Measurements from ENCODE around the gene TRPM3. TPM values are rescaled to one million over a fixed set of nuclear protein-coding genes. Genes with fewer than 3 reads are reported as not detected.

TRPM3 gene
- total RNA-seq, 1 experiment from 2014 or later: not detected

DNA sequence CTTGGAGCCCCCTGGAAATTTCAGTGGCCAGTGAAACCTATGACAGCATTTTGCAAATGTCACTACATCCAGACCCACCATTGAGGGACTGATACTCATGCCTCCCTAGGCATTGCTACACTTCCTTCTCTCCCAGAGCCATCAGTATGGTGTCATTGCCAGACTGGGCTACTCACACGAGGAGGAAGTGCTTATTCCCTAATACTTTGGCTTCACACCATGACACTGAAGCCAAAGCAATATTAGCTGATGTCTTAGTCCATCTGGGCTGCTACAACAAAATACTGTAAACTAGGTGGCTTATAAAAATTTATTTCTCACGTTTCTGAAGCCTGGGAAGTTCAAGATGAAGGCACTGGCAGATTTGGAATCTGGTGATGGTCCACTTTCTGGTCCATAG is 22.6 kb downstream of the TRPM3 start:
- no peak for DNase-seq (ENCODE audit: low read depth)

DNA sequence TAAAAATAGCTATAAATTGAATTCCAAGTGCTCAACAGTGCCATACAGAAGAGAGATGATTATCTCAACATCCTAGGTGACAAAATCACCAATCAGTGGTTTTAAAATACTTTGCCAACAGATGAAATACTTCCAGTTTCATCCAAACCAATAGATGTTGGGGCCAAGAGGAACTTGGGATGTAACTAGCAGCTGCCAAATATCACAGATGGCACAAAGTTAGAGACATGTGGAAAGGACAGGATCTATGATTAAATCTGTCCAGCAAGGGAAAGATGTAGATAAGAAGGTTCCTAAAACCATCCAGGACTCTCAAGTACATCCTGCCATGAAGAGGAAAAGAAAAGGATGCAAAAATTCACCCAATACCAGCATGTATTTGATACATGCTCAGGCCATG is 23.8 kb downstream of the TRPM3 start:
- no peak for DNase-seq (ENCODE audit: low read depth)

DNA sequence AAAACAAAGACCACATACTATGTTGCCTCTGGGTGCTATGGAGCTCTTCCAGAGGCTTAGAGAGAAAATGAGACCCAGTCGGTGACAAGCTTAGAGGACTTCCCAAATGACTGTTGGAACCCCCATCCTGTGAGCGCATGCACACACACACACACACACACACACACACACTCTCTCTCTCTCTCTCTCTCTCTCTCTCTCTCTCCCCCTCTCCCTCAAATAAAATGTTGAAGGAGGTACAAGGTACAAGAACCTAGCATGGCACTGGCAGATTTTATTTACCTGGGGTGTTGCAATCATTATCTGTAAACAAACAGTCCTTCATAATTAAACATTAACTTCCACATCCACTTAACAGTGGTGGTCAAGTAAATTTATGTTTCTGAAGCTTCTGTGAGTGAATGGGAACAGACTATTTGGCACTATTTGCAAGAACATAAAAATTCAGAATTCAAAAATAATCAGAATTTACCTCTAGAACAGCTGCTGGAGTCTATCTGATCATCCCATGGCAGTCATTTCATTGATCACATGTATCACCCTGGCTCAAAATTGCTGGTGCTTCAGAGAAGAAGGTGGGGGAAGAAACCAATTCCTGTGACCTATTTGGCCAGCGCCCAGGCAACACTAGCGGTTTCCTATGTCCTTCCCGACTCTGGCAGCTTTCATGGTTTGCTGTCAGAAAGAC is 24.9 kb downstream of the TRPM3 start:
- DNase-seq (ENCODE audit: low read depth): no peak

DNA sequence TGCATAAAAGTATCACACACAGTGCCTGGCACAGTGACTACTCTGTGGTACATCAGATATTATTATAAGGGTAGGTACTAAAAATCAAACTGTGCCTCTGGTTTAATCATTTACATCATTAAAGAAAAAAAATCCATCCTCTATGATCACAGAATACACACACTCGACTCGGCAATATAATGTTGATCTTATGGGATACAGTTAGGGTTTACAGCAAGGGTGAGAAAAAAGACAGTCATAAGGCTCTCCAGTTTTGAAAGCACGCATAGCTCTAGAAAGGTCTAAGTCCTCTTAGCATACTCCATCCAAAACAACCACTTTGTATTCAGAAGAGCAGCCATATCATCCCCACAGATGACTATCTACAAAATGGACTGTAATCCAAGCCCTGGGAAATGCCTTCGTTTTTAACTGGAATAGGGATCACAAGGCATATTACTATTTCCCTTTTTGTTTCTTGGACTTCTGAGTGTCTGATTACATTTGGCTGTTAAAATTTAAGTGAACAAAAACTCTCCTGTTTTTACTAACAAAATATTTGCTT is 26.6 kb downstream of the TRPM3 start:
- DNase-seq (ENCODE audit: low read depth): no peak

DNA sequence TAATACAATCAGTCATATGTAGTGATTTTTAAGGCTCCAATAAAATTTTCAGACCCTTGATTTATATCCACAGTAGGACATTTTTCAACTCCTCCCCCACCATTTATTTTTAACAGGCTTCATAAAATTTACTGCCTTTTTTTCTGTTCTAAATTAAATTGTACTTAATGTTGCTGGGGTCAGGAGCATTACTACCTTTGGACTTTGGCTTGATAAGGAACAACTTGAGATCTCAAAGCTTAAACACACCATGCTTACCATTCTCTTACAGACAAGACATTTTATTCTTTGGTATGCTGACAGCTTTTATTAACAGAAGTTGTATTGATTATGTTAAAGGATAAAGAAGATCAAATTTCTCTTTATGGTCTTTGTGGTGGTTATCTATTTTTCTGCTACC is 30.5 kb downstream of the TRPM3 start:
- no peak for DNase-seq (ENCODE audit: low read depth)

DNA sequence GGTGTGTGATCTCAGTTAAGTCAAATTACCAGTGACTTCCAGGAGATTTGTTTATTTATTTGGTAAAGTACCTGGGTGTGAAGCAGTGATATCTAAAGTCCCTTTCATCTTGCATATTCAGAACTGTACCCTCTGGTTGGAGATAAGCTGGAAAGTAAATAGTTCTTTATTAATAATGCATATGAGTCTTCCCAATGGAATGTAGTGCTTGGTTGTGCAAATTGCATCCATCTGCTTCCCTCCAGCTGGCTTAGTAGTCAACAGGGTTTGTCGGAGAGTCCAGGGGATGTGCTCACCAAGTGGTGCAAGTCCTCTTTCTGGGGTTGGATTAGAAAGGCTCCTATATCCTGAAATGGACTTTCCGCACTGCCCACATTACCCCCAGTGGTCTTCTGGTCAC is 42.0 kb downstream of the TRPM3 start:
- DNase-seq (ENCODE audit: low read depth): no peak

DNA sequence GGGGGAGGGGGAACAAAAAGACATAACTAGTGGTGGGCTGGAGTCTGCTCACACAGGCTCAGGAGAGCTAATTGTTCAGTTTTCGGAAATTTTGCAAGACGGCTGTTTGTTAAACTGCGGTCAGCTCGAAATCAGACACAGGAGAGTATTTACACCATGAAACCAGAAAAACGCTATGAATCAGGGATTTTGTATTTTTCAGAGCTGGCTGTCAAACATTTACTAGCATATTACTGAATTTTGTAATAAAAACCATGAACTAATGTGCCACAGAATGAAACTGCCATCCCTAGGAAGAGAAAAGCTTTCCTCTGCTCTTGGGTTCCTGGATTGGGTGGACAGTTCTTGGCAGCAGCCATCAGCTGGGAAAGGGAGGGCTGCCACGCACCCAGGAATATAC is 45.3 kb downstream of the TRPM3 start:
- DNase-seq (ENCODE audit: low read depth): no peak

DNA sequence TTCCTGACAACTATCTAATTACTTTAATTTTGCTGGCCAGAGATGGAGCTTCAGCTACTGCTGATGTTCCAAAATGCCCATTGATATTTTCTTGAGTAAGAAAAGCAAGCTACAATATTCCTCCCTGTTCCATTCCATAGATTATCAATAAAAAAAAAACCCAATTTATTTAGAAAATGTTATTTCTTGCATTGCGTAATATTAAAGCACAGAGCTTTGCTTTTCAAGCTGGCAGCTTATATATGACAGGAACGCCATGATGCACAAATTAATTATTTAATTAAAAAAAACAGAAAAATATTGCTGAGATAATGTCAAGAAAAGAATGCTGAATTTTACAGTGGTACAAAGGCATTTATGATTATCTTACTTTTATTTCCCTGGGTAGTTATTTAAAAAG is 47.9 kb downstream of the TRPM3 start:
- DNase-seq (ENCODE audit: low read depth): no peak

DNA sequence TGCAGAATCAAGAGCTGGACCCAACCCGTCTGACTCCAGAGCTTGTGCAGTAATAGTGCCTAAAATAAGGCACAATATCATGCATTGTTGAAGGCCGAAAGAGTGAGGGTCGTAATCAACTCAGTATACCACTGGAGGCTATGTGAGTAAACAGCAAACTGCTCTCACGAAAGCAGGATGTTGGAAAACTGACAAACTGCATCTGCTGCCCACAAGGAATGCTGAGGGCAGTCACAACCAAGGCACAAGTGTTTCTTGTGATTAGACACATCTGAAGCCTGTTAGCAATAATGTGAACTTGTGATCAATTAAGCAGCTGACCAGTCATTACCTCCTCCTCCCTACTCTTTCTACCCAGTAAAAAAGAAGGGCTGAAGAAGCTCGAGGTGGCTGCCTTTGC is 48.8 kb downstream of the TRPM3 start:
- no peak for DNase-seq (ENCODE audit: low read depth)

DNA sequence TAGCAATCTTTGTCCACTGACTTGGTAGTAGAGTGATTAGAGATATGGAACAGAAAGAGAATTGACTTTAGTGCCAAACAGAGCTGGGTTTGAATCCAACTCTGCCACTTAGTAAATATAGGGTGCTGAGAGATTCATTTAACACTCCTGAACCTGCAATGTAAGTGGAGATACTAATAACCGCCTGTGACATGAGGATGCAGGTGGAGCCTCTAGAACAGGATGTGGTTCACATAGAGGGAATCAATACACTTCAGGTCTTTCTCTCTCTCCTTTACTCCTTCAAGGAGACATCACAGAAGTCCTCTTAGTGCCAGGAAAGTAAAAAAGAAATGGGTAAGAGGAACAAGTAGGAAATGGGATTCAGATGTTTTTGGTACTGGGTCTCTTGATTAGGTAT is 49.8 kb downstream of the TRPM3 start:
- no peak for DNase-seq (ENCODE audit: low read depth)

DNA sequence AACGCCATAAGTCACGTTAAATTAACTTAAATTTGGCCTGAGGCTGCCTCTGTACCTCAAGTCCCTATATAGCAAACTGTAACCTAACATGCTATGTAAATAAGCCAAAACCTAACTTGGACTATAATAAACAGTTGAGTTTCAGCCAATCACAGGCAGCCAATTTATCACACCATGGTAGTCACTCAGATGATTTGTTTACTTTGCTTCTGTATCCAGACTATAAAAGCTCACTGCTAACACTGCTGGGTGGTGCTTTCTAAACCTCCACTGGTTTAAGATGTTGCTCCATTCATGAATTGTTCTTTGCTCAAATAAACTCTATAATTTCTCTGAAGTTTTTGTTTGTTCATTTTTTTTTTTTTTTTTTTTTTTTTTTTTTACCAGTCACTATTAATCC is 62.8 kb downstream of the TRPM3 start:
- DNase-seq (ENCODE audit: low read depth): no peak

DNA sequence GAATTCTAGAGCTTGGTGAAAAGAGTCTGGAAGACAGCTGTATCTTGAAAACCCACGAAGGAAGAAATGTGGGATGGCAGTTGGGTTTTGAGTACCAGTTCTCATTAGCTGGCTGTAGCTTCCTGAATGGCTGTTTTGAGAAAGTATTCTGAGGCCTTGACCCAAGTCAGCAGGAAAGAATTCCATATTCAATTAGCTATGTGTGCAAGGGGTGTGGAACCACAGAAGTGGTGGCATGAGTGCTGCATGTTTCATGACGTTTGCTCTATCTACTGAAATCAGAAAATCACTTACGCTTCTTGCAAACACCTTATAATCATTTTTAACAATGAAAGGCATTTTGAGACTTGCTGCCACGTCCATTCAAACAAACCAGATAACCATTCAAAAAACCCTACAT is 69.1 kb downstream of the TRPM3 start:
- DNase-seq (ENCODE audit: low read depth): no peak

DNA sequence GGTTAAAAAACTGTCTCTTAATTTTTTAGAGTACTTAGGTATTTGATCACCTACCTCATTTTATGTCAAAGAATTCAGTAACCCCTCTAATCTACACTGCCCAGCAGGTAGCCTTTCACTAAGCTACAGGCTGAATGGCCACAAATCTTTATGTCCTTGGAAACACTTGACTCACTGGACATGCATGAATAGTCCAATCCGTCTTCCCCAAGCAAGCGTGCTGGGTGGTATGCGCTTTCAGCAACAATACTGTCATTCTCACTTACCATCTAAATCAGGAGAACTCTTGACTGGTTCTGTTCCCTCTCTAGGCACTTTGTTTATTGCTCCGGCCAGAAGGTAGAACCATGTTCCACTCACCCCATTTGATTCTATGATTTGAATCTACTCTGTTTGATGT is 73.1 kb downstream of the TRPM3 start:
- DNase-seq (ENCODE audit: low read depth): no peak

DNA sequence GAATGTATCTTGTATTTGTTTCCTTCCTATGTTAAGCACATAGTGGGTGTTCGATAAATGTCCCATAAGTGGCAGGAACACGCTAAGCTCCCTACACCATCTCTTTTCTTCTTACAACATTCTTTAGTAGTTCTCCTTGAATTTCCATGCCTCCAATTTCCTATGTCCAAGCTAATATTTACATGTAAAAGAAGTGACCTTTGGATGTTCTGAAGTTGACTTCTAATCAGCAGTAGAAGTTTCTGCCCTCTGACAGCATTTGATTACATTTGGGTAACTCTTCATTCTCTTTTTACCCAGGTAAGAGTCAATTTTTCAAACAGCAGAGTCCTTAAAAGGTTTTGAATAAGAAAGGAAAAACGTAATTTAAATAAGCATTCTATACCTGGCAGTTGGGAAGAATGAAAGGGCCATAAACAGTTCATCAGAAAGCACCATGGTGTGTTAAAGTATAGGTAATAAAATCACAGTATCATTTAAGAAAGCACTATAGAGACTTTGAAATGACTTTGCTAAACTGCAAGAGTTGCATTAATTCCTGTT is 78.9 kb downstream of the TRPM3 start:
- no peak for DNase-seq (ENCODE audit: low read depth)

DNA sequence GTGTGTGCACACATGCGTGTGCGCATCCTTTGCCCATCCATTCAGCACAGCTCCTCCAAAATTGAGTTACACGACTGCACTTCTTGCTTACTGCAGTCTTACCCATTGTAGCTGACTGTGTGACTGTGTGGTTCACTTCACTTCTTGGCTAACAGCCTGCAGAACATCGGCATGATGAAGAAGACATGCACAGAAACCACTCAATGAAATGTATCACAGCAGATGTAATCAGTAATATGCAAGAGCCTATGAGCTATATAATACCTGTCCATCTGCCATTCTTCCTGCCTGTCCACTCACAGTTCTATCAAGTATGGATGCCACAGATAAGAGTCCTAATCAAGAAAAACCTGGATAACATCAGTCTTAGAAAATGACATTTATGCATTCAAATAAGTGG is 83.9 kb downstream of the TRPM3 start:
- no peak for DNase-seq (ENCODE audit: low read depth)

DNA sequence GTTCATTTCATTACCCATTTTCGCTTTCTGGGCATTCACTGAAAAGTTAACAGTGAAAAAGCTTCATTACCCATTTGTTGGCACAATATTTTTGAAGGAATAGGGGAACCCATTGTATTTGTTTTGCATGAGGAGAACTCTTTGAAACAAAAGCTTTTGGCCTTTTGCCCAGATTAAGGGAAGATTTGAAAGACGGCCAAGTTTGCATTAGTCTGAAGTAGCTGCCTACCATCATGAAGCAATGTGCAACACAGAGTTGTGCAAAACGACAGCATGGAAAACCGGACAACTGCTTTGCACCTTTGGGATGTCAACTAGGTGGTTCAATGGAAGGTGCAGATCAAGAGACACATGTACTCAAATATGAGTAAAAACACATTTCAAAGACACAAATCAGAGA is 84.9 kb downstream of the TRPM3 start:
- DNase-seq (ENCODE audit: low read depth): peak; percentile 2

DNA sequence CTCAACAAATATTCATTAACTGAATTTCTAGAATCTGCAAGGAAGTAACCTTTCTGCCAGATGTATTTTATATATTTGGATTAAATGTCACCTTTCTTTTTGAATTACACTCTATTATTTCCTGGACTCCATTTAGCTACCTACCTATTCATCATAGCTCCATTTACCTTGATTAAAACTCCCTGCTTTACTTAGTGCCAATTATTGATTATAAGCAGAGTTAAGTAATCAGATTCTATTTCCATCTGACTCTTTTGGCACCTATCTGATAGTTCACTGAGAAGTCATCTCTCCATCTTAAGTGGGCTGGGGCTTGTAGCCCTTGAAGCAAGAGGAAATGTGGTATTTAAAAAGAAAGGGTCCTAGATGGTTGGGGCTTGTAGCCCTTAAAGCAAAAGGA is 88.6 kb downstream of the TRPM3 start:
- DNase-seq (ENCODE audit: low read depth): no peak

DNA sequence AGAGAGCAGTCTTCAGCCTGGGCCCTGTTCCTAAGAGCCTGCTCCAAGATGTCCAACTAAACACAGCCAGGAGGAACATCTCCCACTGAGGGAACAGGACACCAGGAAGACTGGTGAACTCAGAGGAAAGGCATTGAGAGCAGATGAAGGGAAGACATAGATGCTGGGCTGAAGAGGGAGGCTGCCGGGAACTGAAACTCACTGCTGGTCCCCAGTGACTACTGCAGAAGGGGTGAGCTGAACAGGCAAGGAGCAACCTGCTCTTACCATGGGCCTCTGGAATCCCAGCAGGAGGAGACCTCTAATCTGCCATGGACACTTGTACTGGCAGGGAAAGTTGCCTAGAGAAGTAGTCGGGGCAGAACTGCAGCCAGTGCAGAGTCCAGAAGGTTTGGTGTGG is 95.7 kb downstream of the TRPM3 start:
- no peak for DNase-seq (ENCODE audit: low read depth)

DNA sequence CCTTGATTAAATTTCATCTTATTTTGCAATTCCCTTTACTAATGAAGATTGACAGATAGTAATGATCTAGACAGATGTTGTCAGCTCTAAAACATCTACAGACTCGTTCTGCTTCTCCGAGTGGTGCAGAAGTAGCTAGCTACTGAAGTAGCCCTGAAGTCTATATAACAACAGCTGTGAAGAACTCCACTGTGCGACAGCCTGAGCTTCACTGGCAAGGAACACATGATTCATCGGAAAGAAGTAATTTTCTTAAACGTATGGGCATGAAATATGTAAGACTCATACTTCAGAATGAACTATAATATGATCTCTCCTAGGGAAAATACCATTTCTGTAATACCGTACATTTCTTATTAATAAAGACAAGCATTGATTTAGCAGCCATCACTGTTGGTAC is 96.2 kb downstream of the TRPM3 start:
- DNase-seq (ENCODE audit: low read depth): no peak

DNA sequence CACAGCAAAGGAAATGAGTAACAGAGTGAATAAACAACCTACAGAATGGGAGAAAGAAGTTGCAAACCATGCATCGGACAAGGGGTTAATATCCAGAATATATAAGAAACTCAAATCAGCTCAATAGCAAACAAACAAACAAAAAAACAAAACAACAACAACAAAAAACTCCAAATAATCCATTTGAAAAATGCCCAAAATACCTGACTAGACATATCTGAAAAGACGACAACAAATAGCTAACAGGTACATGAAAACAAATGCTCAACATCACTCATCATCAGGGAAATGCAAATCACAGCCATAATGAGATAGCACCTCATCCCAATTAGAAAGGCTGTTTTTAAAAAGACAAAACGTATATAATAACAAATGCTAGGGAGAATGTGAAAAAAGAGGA is 111.2 kb downstream of the TRPM3 start:
- no peak for DNase-seq (ENCODE audit: low read depth)

DNA sequence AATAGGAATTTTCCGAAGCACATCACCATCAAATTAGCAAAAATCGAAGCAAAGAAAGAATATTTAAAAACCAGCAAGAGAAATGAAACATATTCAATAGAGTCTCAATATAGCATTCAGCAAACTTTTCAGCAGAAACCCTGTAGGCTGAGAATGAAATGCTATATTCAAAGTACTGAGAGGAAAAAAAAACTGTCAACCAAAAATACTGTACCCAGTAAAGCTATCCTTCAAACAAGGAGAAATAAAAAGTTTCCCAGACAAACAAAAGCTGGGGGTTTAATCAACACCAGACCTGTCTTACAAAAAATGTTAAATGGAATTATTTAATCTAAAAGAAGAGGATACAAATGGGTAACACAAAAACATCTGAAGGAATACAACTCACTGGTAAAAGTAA is 116.0 kb downstream of the TRPM3 start:
- no peak for DNase-seq (ENCODE audit: low read depth)

DNA sequence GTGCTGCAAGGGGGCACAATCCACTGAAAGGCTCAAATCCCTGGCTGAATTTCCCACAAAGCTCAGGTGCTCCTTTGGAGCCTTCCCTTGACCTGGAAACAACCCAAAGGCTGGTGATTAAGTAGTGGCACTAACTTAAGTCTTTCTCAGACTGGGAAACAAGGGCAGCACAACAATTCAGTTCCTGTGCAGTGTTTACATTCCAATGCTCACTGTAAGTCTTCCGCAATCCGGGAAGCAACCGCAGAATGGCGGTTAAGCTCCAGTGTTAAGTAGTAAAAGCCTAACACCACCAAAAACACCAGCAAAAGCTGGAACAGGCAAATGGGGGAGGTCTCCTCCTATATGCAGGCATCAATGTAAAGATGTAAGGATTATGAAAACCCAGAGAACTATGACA is 117.2 kb downstream of the TRPM3 start:
- DNase-seq (ENCODE audit: low read depth): no peak

DNA sequence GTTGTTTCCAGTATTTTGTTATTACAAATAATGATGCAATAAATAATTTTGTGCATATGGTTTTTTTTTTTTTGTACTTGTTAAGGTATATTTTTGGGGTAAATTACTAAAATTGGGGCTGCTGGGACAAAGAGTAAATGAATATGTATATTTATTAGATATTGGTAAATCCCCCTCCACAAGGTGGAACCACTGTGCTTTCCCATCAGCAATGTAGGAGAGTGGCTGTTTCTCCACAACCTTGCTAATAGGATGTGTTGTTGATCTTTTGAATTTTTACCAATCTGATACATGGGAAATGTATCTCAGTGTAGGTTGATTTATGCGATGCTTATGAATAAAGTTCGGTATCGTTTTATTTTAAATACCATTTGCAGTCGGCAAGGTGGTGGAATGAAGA is 118.1 kb downstream of the TRPM3 start:
- DNase-seq (ENCODE audit: low read depth): no peak

DNA sequence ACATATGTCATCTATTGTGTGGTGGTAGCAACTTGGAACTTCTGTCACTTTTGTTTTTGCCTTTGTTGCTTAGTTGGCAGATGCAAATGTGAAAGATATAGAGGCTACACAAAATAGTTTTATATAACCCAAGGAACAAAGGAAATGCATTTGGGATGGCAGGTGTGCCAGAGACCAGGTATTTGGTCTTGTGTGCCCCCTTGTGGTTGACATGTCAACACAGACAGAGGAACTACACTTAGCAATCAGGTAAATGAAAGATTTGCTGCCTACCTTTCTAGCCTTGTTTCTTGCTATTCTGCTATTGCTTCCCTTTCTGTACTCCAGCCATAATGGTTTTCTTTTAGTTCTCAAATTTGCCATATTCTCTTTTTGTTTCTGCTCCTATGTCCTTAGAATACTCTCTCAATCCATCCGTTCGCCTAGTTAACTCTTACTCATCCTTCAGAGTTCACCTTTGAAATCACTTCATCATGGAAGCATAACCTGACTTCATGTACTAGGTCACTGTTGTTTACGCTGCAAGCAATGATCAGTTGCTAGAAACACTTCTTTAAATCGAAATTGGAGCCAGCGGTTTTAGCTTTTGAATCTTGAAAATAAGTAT is 119.5 kb downstream of the TRPM3 start:
- no peak for DNase-seq (ENCODE audit: low read depth)

Measured in RPMI7951 (cell line).